Heart right ventricle (tissue), 16 donors: ENCODE results near the gene SLC6A12. TPM values are rescaled to one million over a fixed set of nuclear protein-coding genes. Genes with fewer than 3 reads are reported as not detected.

Experiments used
- ATAC-seq, 8 donors: fragments of 200-7000 bp; cut with Tn5 transposase; one replicate each; pipeline ENCODE4 v1.9.1; 2020; ENCODE audit warnings: mild to moderate bottlenecking in 8 of 8, moderate library complexity in 8 of 8, moderate number of reproducible peaks in 1 of 8
- DNase-seq, 2 donors: peaks; one replicate each; pipeline ENCODE4 v3.0.0-alpha.2; 2020
- H3K27ac ChIP-seq, 10 donors: fragments of 200-600 bp; sonication (generic) in 2 of 10; one replicate each; pipeline versions ENCODE4 v1.5.0 to v1.8.0; 2020 to 2022; ENCODE audit warnings: mild to moderate bottlenecking in 3 of 10
- H3K27me3 ChIP-seq, 7 donors: fragments of 200-600 bp; one replicate each; pipeline ENCODE4 v1.8.0; 2021 to 2022; ENCODE audit warnings: mild to moderate bottlenecking in 2 of 7
- H3K36me3 ChIP-seq, 9 donors: fragments of 200-600 bp; sonication (generic) in 1 of 9; one replicate each; pipeline versions ENCODE4 v1.5.0 to v1.8.0; 2020 to 2022; ENCODE audit warnings: mild to moderate bottlenecking in 2 of 9
- H3K4me1 ChIP-seq, 9 donors: fragments of 200-600 bp; sonication (generic) in 1 of 9; one replicate each; pipeline versions ENCODE4 v1.5.0 to v1.8.0; 2020 to 2022; ENCODE audit warnings: mild to moderate bottlenecking in 4 of 9
- H3K4me3 ChIP-seq, 10 donors: fragments of 200-600 bp; sonication (generic) in 2 of 10; one replicate each; pipeline versions ENCODE4 v1.5.0 to v1.8.0; 2020 to 2022; ENCODE audit warnings: mild to moderate bottlenecking in 7 of 10, moderate library complexity in 2 of 10
- H3K9me3 ChIP-seq, 11 donors: fragments of 200-600 bp in 10 of 11; sonication (generic) in 2 of 11; one replicate each; pipeline versions ENCODE4 v1.5.0 to v1.8.0; 2013 to 2022; ENCODE audit warnings: mild to moderate bottlenecking in 2 of 11, control low read depth in 1 of 11, moderate library complexity in 1 of 11
- CTCF ChIP-seq, 9 donors: fragments of 200-600 bp; sonication (generic) in 2 of 9; IDR thresholded peaks; one replicate each; pipeline versions ENCODE4 v1.5.0 to v1.8.0; 2021 to 2022; ENCODE audit warnings: antibody characterized with exemption in 9 of 9, mild to moderate bottlenecking in 5 of 9, moderate library complexity in 1 of 9
- WGBS, 2 donors: extraction: QIAGEN DNeasy Blood & Tissue Kit; methylation state at CpG; one replicate each; pipeline ENCODE4 v1.1.7; 2013; ENCODE audit warnings: inconsistent platforms in 1 of 2; 5-methylcytosine and 5-hydroxymethylcytosine counted together
- intact Hi-C, 10 donors: fragments of 100-400 bp; cut with DNase I; formaldehyde crosslinking; loops; one replicate each; pipeline versions ENCODE4 v1.11.1 to v1.14.2; 2022
- polyA plus RNA-seq, 2 donors: library from polyadenylated mRNA; stranded (reverse); fragments of 200-250 nt; gene quantifications; one replicate each; pipeline ENCODE4 v1.2.3, GENCODE V29; 2013
- total RNA-seq, 10 donors: library from RNA; stranded (reverse); fragmentation: NEBNext Ultra II Directional in 3 of 10; extraction: Animal tissue kit (Norgen Biotek cat#: 25700) in 3 of 10; gene quantifications; one replicate each; pipeline versions ENCODE4 v1.2.1 to v1.2.4, GENCODE V29; 2021 to 2023
- donor health status: Arrhythmogenic right ventricular cardiomyopathy.
- donor health status: ischemic (EF 13 %, LVEDD 7.1; RV severe dilation, severe dysfunction).
- donor health status: healthy with polysubstance abuse.
- donor health status: DM: no; HTN: yes; CAD: no.
- donor health status: DM: no; HTN: no; CAD: no.
- donor health status: ischemic (EF 25% LVEDD 6.9; RV normal size, moderate dysfunction).
- donor health status: ischemic (EF 25% LVEDD 5.7; RV mildly dilated, moderate dysfunction).
- donor health status: healthy.
- donor health status: DM: yes; HTN: yes; CAD: no.
- donor health status: Ischemic cardiomyopathy.
- donor health status: ischemic (EF 35%, LVEDD 5.7; RV mildly dilated, moderate dysfunction).
- donor health status: nonischemic (EF 11% LVEDD 7.7; RV severe dilation, severe dysfunction).
- donor health status: DM: yes; HTN: yes; CAD: no.
- donor health status: PGD.
- donor health status: ischemic (EF 29% LVEDD 5.4; RV normal size, mild dysfunction).
- donor health status: nonischemic (EF 23%, LVEDD 6.1; RV moderate dilation, normal function).

SLC6A12 gene
- total and polyA plus RNA-seq, 12 donors: 0.14 to 1.4 (median 0.74) TPM

- no peak for ATAC-seq
- WGBS, 2 donors: 80 to 92% methylated on average over 8 of the region's 8 CpGs
- no peaks in the 10 kb centered on the region for H3K9me3 ChIP-seq
- TF ChIP-seq CTCF (IDR thresholded peaks at IDR 0.05): no peak
- peaks cover 0 to 1% (median 0%) of the 10 kb centered on the region in 7 donors for H3K27me3 ChIP-seq
- no peak overlapping the region for H3K27ac ChIP-seq
- peaks cover 0 to 7% (median 0%) of the 10 kb centered on the region in 9 donors for H3K4me1 ChIP-seq
- intact Hi-C loops: no loop called here
- no peak overlapping the region for H3K4me3 ChIP-seq
- no peaks in the 10 kb centered on the region for H3K36me3 ChIP-seq
- no peak for DNase-seq
Observed at GRCh38 chr12:155646-156045, 58.3 kb downstream of the SLC6A12 start.

- Histone ChIP-seq H3K27ac (no peak overlapping the region), H3K4me1 (peaks cover 0 to 7% (median 0%) of the 10 kb centered on the region in 9 donors), H3K4me3 (no peak overlapping the region), H3K36me3 (no peaks in the 10 kb centered on the region), H3K27me3 (peaks cover 0 to 5% (median 0%) of the 10 kb centered on the region in 7 donors), H3K9me3 (no peaks in the 10 kb centered on the region)
- intact Hi-C loops: no loop called here
- ATAC-seq (no peak), DNase-seq (no peak)
- WGBS, 2 donors: 88 to 90% methylated on average over 9 of the region's 9 CpGs
- TF ChIP-seq CTCF (IDR thresholded peaks at IDR 0.05): no peak
Observed at GRCh38 chr12:155006-155405, 59.0 kb downstream of the SLC6A12 start.

- Histone ChIP-seq H3K9me3 (no peaks in the 10 kb centered on the region), H3K27me3 (peaks cover 0 to 7% (median 0%) of the 10 kb centered on the region in 7 donors), H3K4me3 (no peak overlapping the region), H3K27ac (no peak overlapping the region), H3K4me1 (peaks cover 0 to 7% (median 0%) of the 10 kb centered on the region in 9 donors), H3K36me3 (no peaks in the 10 kb centered on the region)
- TF ChIP-seq CTCF (IDR thresholded peaks at IDR 0.05): no peak
- ATAC-seq (no peak), DNase-seq (no peak)
- intact Hi-C loops: no loop called here
- WGBS, 2 donors: 92 to 93% methylated on average over 12 of the region's 12 CpGs
Observed at GRCh38 chr12:154058-154457, 59.9 kb downstream of the SLC6A12 start.

- H3K9me3 ChIP-seq: no peaks in the 10 kb centered on the region
- ATAC-seq (peak; percentile 50 to 84 (median 72)), DNase-seq (peak; percentile 55 to 56)
- peaks cover 0 to 7% (median 0%) of the 10 kb centered on the region in 9 donors for H3K4me1 ChIP-seq
- H3K27me3 ChIP-seq: peaks cover 0 to 7% (median 0%) of the 10 kb centered on the region in 7 donors
- H3K27ac ChIP-seq: no peak overlapping the region
- 16 to 26% methylated on average over 11 of the region's 11 CpGs for WGBS, 2 donors
- peak in 8 of 9 donors; percentile 29 to 76 (median 66) for TF ChIP-seq CTCF (IDR thresholded peaks at IDR 0.05)
- no peak overlapping the region for H3K4me3 ChIP-seq
- intact Hi-C loops: no loop called here
- H3K36me3 ChIP-seq: no peaks in the 10 kb centered on the region
Observed at GRCh38 chr12:153080-153746, 60.7 kb downstream of the SLC6A12 start.
